Stimulated activated CD4-positive, alpha-beta T cell treated with anti-CD3 and anti-CD28 coated beads, Interleukin-1b, Interleukin-23, amount 100 ng/mL, for 48 hours (primary cell): Measurements from ENCODE around the gene PITX1.
"Not testable (repeated sequence)": the region's sequence is repeated elsewhere in the genome, so short reads cannot be mapped to it uniquely, and the experiment has no call there.

ENCODE experiments used
- DNase-seq: peaks from one replicate; pipeline ENCODE4 v3.0.0-alpha.2; 2020

PITX1 gene

GRCh38 chr5:135008981-135009735, 24.9 kb downstream of the PITX1 start:
- no peak for DNase-seq

DNA sequence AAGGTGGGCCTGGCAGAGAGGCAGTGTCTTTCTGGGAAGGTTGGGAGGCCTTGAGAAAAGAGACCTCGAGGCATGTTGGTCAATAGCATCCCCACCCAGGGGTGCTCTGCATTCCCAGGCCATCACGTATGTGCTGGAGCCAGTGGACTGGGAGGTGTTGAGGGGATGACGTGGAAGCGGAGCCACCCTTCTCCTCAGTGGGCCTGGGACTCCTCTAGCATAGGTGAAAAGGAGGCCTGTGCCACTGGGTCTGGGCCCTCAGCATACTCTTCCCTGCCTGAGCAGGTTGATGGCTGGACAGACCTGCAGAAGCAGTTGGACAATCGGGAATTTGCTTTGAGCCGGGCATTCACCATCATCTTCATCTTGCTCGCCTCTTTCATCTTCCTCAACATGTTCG, 25.5 kb downstream of the PITX1 start:
- no peak for DNase-seq

GRCh38 chr5:135007749-135008363, 26.2 kb downstream of the PITX1 start:
- DNase-seq = no peak

DNA sequence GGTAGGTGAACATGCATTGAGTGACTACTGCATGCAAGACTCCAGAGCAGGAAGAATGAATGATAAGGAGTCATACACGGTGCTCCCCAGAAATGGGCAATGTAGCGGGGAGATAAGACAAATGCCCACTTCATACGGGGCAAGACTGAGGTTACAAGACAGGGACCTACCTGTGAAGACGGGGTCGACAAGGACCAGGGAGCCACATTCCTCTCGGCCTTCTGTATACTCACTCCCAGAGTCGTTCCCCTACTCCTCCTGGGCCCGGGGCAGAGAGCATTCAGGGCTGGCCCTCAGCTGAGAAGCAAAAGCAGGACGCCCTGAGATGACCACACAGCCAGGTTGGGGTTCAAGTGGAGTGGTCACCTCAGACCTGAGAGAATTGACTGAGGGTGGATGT, 26.7 kb downstream of the PITX1 start:
- DNase-seq = no peak

GRCh38 chr5:135005076-135005475, 29.0 kb downstream of the PITX1 start:
- DNase-seq = no peak

DNA sequence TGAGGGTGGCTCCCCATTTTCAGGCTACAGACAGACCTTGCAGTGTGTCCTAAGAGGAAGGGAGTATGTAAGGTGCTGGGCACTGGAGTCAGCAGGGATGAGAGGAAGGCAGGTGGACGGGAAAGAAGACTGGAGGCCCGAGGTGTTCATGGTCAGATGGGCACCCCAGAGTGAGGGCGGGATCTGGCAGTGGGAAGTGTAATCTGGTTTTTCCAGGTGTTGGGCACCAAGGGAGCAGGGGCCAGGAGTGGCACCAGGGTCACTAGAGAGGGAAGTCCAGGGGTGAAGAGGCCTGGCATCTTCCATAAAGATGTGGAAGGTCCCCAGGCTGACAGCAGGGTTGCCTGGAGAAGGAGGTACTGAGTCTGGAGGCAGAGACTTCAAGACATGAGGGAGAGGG, 29.7 kb downstream of the PITX1 start:
- DNase-seq = no peak

GRCh38 chr5:134998068-134998467, 36.0 kb downstream of the PITX1 start:
- DNase-seq = not testable (repeated sequence)

DNA sequence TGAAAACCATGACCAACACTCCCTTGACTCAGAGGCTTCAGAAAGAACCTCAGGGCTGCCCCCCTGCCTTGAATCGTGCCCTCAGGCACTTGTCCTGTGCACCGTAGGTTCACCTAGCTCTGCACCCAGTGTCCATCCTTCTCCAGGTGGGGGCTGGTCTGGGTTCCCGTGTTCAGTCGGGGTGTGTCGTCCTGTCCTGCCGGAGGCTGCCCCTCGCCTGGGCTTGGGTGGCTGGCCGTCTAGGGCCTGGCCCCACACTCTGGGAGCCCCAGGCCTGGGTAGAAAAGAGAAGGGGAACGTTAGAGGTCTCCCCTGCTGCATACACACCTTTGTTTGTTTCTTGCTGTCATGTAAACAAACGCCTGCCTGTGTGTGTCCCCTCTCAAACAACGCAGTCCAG, 37.0 kb downstream of the PITX1 start:
- no peak for DNase-seq

GRCh38 chr5:134995850-134996402, 38.1 kb downstream of the PITX1 start:
- DNase-seq = no peak

GRCh38 chr5:134994560-134995156, 39.4 kb downstream of the PITX1 start:
- no peak for DNase-seq

- DNase-seq = no peak
Measured at GRCh38 chr5:134993161-134993560, 40.9 kb downstream of the PITX1 start.

- DNase-seq = no peak
Measured at GRCh38 chr5:134992148-134992547, 41.9 kb downstream of the PITX1 start.

DNA sequence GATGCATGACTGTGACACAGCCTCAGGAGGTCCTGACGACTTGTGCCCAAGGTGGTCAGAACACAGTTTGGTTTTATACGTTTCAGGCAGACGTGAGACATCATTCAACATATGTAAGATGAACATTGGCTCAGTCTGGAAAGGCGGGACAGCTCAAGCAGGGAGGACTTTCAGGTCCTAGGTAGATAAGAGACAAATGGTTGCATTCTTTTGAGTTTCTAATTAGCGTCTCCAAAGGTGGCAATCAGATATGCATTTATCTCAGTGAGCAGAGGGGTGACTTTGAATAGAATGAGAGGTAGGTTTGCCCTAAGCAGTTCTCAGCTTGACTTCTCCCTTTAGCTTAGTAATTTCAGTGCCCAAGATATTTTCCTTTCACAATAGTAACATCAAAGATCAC, 43.8 kb downstream of the PITX1 start:
- DNase-seq = not testable (repeated sequence)

- DNase-seq = no peak
Measured at GRCh38 chr5:134989266-134989830, 44.7 kb downstream of the PITX1 start.

GRCh38 chr5:134982230-134982629, 51.8 kb downstream of the PITX1 start:
- no peak for DNase-seq

- DNase-seq = no peak
Measured at GRCh38 chr5:134979416-134979815, 54.6 kb downstream of the PITX1 start.
